ENCODE data around the gene TMEM30B.

DNA sequence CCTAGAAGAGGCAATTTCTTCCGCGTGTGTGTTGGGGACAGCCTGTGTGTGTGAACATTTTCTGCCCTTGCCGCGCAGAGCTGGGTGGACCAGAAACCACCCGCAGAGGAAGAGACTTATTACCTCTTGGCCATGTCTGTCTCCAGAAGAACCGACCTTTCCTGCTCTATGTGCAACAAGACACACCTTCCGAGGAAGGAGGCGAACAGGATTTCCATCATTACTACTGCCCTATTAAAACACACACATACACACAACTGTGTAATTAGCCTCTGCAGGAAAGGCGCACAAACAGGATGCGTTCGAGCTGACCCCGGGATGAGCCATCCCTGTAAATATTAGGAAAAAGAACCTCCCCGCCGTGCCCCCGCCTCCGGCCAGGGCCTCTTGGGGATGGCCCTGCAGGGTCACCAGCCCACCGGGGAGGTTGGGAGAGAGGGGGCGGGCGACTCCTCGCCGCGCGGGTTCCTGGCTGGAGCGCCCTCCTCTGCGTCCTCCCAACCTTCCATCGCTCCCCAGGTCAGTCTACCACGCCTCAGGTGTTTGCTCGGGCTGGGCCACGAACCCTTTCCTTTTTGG lies 39.8 kb upstream of the TMEM30B start:
- TF ChIP-seq, protein P1, sequence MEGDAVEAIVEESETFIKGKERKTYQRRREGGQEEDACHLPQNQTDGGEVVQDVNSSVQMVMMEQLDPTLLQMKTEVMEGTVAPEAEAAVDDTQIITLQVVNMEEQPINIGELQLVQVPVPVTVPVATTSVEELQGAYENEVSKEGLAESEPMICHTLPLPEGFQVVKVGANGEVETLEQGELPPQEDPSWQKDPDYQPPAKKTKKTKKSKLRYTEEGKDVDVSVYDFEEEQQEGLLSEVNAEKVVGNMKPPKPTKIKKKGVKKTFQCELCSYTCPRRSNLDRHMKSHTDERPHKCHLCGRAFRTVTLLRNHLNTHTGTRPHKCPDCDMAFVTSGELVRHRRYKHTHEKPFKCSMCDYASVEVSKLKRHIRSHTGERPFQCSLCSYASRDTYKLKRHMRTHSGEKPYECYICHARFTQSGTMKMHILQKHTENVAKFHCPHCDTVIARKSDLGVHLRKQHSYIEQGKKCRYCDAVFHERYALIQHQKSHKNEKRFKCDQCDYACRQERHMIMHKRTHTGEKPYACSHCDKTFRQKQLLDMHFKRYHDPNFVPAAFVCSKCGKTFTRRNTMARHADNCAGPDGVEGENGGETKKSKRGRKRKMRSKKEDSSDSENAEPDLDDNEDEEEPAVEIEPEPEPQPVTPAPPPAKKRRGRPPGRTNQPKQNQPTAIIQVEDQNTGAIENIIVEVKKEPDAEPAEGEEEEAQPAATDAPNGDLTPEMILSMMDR (IDR thresholded peaks at IDR 0.05 in 2 of 3, conservative IDR thresholded peaks at IDR 0.05 in 1 of 3; ENCODE audit: borderline replicate concordance in 1 of 3, insufficient read depth in 1 of 3, low read depth in 2 of 3, low read length in 2 of 3): no peak
- TF ChIP-seq, protein P2, sequence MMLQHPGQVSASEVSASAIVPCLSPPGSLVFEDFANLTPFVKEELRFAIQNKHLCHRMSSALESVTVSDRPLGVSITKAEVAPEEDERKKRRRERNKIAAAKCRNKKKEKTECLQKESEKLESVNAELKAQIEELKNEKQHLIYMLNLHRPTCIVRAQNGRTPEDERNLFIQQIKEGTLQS (IDR thresholded peaks at IDR 0.05): no peak
- TF ChIP-seq EZH2 (IDR thresholded peaks at IDR 0.05): no peak
- TF ChIP-seq, protein P3, sequence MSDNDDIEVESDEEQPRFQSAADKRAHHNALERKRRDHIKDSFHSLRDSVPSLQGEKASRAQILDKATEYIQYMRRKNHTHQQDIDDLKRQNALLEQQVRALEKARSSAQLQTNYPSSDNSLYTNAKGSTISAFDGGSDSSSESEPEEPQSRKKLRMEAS (IDR thresholded peaks at IDR 0.05): no peak
- TF ChIP-seq POLR2AphosphoS5 (IDR thresholded peaks at IDR 0.05; ENCODE audit: low read depth, low read length): no peak
- no peak for TF ChIP-seq EGR1 (IDR thresholded peaks at IDR 0.05; ENCODE audit: low read depth)

Data from HCT116 (cell line).